ENCODE results near the gene MAS1L. TPM values are rescaled to one million over a fixed set of nuclear protein-coding genes. Genes with fewer than 3 reads are reported as not detected.

The MAS1L gene
- total RNA-seq, 6 donors from 2014 or later, result 0.54 to 1.8 TPM; not detected in 4

GRCh38 chr6:29528988-29529560 lies 41.3 kb upstream of the MAS1L start:
- no peak overlapping the region for H3K4me3 ChIP-seq
- H3K4me1 ChIP-seq, result no peaks in the 10 kb centered on the region
- 80 to 93% methylated on average over 1 to 2 of the region's 2 CpGs for WGBS, 2 donors
- DNase-seq (no peak), ATAC-seq (ENCODE audit: low FRiP score in 2 of 2) (no peak)
- no peaks in the 10 kb centered on the region for H3K9me3 ChIP-seq
- no peak overlapping the region for H3K27ac ChIP-seq
- no peaks in the 10 kb centered on the region for H3K36me3 ChIP-seq
- no peak for TF ChIP-seq POLR2A (IDR thresholded peaks at IDR 0.05)
- no peak for TF ChIP-seq EP300 (IDR thresholded peaks at IDR 0.05)
- no peak for TF ChIP-seq CTCF (IDR thresholded peaks at IDR 0.05)
- TF ChIP-seq POLR2AphosphoS5 (IDR thresholded peaks at IDR 0.05), result no peak
- H3K27me3 ChIP-seq, result no peaks in the 10 kb centered on the region

- H3K36me3 ChIP-seq, result no peaks in the 10 kb centered on the region
- 78 to 91% methylated on average over 3 to 5 of the region's 5 CpGs for WGBS, 2 donors
- no peak overlapping the region for H3K27ac ChIP-seq
- no peaks in the 10 kb centered on the region for H3K9me3 ChIP-seq
- no peaks in the 10 kb centered on the region for H3K4me1 ChIP-seq
- ATAC-seq (ENCODE audit: low FRiP score in 2 of 2) (no peak), DNase-seq (no peak)
- no peak for TF ChIP-seq CTCF (IDR thresholded peaks at IDR 0.05)
- TF ChIP-seq POLR2AphosphoS5 (IDR thresholded peaks at IDR 0.05), result no peak
- no peak for TF ChIP-seq EP300 (IDR thresholded peaks at IDR 0.05)
- TF ChIP-seq POLR2A (IDR thresholded peaks at IDR 0.05), result no peak
- H3K27me3 ChIP-seq, result no peaks in the 10 kb centered on the region
- no peak overlapping the region for H3K4me3 ChIP-seq
Observed at GRCh38 chr6:29528300-29528931, 40.7 kb upstream of the MAS1L start.

GRCh38 chr6:29527564-29527963 lies 39.8 kb upstream of the MAS1L start:
- Histone ChIP-seq H3K27ac (no peak overlapping the region), H3K36me3 (no peaks in the 10 kb centered on the region), H3K4me3 (no peak overlapping the region), H3K4me1 (no peaks in the 10 kb centered on the region), H3K9me3 (no peaks in the 10 kb centered on the region), H3K27me3 (no peaks in the 10 kb centered on the region)
- DNase-seq (no peak), ATAC-seq (ENCODE audit: low FRiP score in 2 of 2) (no peak)
- no peak for TF ChIP-seq EP300 (IDR thresholded peaks at IDR 0.05)
- no peak for TF ChIP-seq POLR2A (IDR thresholded peaks at IDR 0.05)
- TF ChIP-seq CTCF (IDR thresholded peaks at IDR 0.05), result no peak
- TF ChIP-seq POLR2AphosphoS5 (IDR thresholded peaks at IDR 0.05), result no peak
- 55% methylated on average over 2 of the region's 2 CpGs; no CpG with 5 or more reads in 1 of the 2 donors for WGBS, 2 donors

- no peak for ATAC-seq (ENCODE audit: low FRiP score in 2 of 2)
- TF ChIP-seq POLR2A (IDR thresholded peaks at IDR 0.05) (no peak), CTCF (IDR thresholded peaks at IDR 0.05) (no peak), EP300 (IDR thresholded peaks at IDR 0.05) (no peak)
- Histone ChIP-seq H3K4me1 (no peaks in the 10 kb centered on the region), H3K36me3 (no peaks in the 10 kb centered on the region), H3K27me3 (no peaks in the 10 kb centered on the region), H3K4me3 (no peak overlapping the region), H3K27ac (no peak overlapping the region), H3K9me3 (no peaks in the 10 kb centered on the region)
- no peak for DNase-seq
- WGBS, 2 donors, result 93 to 100% methylated on average over 1 of the region's 1 CpG
Observed at GRCh38 chr6:29527126-29527525, 39.4 kb upstream of the MAS1L start.

GRCh38 chr6:29525311-29525639 lies 37.5 kb upstream of the MAS1L start:
- no peak overlapping the region for H3K4me3 ChIP-seq
- WGBS, 2 donors, result 0% methylated on average over 1 of the region's 1 CpG
- H3K27ac ChIP-seq, result no peak overlapping the region
- DNase-seq (no peak), ATAC-seq (ENCODE audit: low FRiP score in 2 of 2) (no peak)
- no peaks in the 10 kb centered on the region for H3K9me3 ChIP-seq
- TF ChIP-seq POLR2AphosphoS5 (IDR thresholded peaks at IDR 0.05) (no peak), POLR2A (IDR thresholded peaks at IDR 0.05) (no peak), CTCF (IDR thresholded peaks at IDR 0.05) (no peak), EP300 (IDR thresholded peaks at IDR 0.05) (no peak)
- H3K27me3 ChIP-seq, result no peaks in the 10 kb centered on the region
- no peaks in the 10 kb centered on the region for H3K36me3 ChIP-seq
- H3K4me1 ChIP-seq, result no peaks in the 10 kb centered on the region

Data from upper lobe of left lung (tissue), 6 donors.